B cell (primary cell): ENCODE results near the gene CTDSPL. TPM values are rescaled to one million over a fixed set of nuclear protein-coding genes. Genes with fewer than 3 reads are reported as not detected.

Experiments used
- ATAC-seq: fragments of 200-7000 bp; cut with Tn5 transposase; one replicate; pipeline ENCODE4 v1.10.0; 2021; ENCODE audit warnings: low read depth, mild to moderate bottlenecking, moderate number of reproducible peaks, moderate library complexity
- CTCF ChIA-PET: fragments of 350-600 bp; sonication (Branson Sonifier 250); formaldehyde crosslinking; loops from one replicate; lab custom pipeline; 2021; ENCODE audit warnings: antibody characterized with exemption, inconsistent platforms; lab: Charles Lee
- POLR2A ChIA-PET: fragments of 350-600 bp; sonication (Branson Sonifier 250); formaldehyde crosslinking; loops from one replicate; lab custom pipeline; 2021; ENCODE audit warnings: antibody characterized with exemption; lab: Charles Lee
- DNase-seq: peaks from one replicate; pipeline ENCODE4 v3.0.0; 2013
- H2AFZ ChIP-seq: 2 replicates; pipeline ENCODE4 v1.6.1; 2012; ENCODE audit warnings: mild to moderate bottlenecking, low read depth, low read length; ENCODE audit not compliant: insufficient read depth, poor library complexity, severe bottlenecking
- H3K27ac ChIP-seq, 2 donors: 1 replicate in 1 of 2; 2 replicates in 1 of 2; pipeline ENCODE4 v1.5.1; 2012 to 2013; ENCODE audit warnings: low read length in 2 of 2, mild to moderate bottlenecking in 2 of 2, moderate library complexity in 1 of 2
- H3K27me3 ChIP-seq, 4 experiments: fragments of 200-600 bp in 1 of 4; sonication (generic) in 1 of 4; replicated peaks in 1 of 4; 1 replicate in 2 of 4; 2 replicates in 2 of 4; pipeline versions ENCODE4 v1.6.1 to v1.7.0; 2013 to 2016; ENCODE audit warnings: low read length in 3 of 4, mild to moderate bottlenecking in 2 of 4, mixed read lengths in 1 of 4, moderate library complexity in 1 of 4; ENCODE audit not compliant: insufficient read depth in 4 of 4, control insufficient read depth in 3 of 4; ENCODE audit errors: control extremely low read depth in 1 of 4
- H3K36me3 ChIP-seq, 2 experiments: replicated peaks in 1 of 2; 1 replicate in 1 of 2; 2 replicates in 1 of 2; pipeline versions ENCODE4 v1.6.1 to v1.7.1; 2013; ENCODE audit warnings: low read length in 1 of 2; ENCODE audit not compliant: insufficient read depth in 2 of 2, control insufficient read depth in 1 of 2; ENCODE audit errors: control extremely low read depth in 1 of 2, extremely low read depth in 1 of 2
- H3K4me1 ChIP-seq, 2 donors: fragments of 200-600 bp in 1 of 2; sonication (generic) in 1 of 2; 1 replicate in 1 of 2; 2 replicates in 1 of 2; pipeline versions ENCODE4 v1.5.1 to v1.6.1; 2013 to 2017; ENCODE audit warnings: low read length in 2 of 2; ENCODE audit not compliant: control insufficient read depth in 2 of 2, insufficient read depth in 2 of 2
- H3K4me2 ChIP-seq: replicated peaks from 2 replicates; pipeline ENCODE3; 2012; ENCODE audit warnings: mild to moderate bottlenecking, low read depth, low read length; ENCODE audit not compliant: poor library complexity, severe bottlenecking
- H3K4me3 ChIP-seq, 5 experiments: fragments of 200-600 bp in 1 of 5; sonication (generic) in 1 of 5; 1 replicate in 3 of 5; 2 replicates in 2 of 5; pipeline versions ENCODE4 v1.5.1 to v1.7.0; 2011 to 2016; ENCODE audit warnings: low read length in 4 of 5, mild to moderate bottlenecking in 4 of 5, low read depth in 2 of 5, control low read depth in 1 of 5, moderate library complexity in 1 of 5; ENCODE audit not compliant: insufficient read depth in 1 of 5; ENCODE audit errors: control extremely low read depth in 1 of 5, extremely low read depth in 1 of 5
- H3K79me2 ChIP-seq: fragments of 200-600 bp; sonication (generic); one replicate; pipeline ENCODE4 v1.6.0; 2016; ENCODE audit warnings: low read length; ENCODE audit not compliant: control insufficient read depth, insufficient read depth
- H3K9ac ChIP-seq: fragments of 200-600 bp; sonication (generic); 2 replicates; pipeline ENCODE4 v1.6.1; 2017; ENCODE audit warnings: mild to moderate bottlenecking, low read length, moderate library complexity
- H3K9me3 ChIP-seq, 3 donors: one replicate each; pipeline versions ENCODE4 v1.6.1 to v1.7.1; 2013; ENCODE audit warnings: low read length in 2 of 3; ENCODE audit not compliant: control insufficient read depth in 2 of 3, insufficient read depth in 1 of 3; ENCODE audit errors: control extremely low read depth in 1 of 3
- H4K20me1 ChIP-seq: 2 replicates; pipeline ENCODE4 v1.6.0; 2012; ENCODE audit warnings: mild to moderate bottlenecking, low read length; ENCODE audit not compliant: insufficient read depth, control insufficient read depth, poor library complexity, severe bottlenecking
- H3K27ac Mint-ChIP-seq: one replicate; pipeline ENCODE4 v1.8.0; 2021; ENCODE audit warnings: mixed read lengths
- H3K27me3 Mint-ChIP-seq: one replicate; pipeline ENCODE4 v1.8.0; 2021; ENCODE audit warnings: mixed read lengths
- H3K4me1 Mint-ChIP-seq: one replicate; pipeline ENCODE4 v1.8.0; 2021; ENCODE audit warnings: mixed read lengths
- H3K4me3 Mint-ChIP-seq: one replicate; pipeline ENCODE4 v1.8.0; 2021; ENCODE audit warnings: mixed read lengths
- H3K9me3 Mint-ChIP-seq: one replicate; pipeline ENCODE4 v1.8.0; 2022; ENCODE audit warnings: mixed read lengths; ENCODE audit not compliant: insufficient read depth
- CTCF ChIP-seq: fragments of 200-600 bp; IDR thresholded peaks from one replicate; pipeline ENCODE4 v1.8.0; 2022; ENCODE audit warnings: antibody characterized with exemption, mild to moderate bottlenecking
- EZH2 ChIP-seq: IDR thresholded peaks from 2 replicates; pipeline ENCODE4 v1.6.1; 2012; ENCODE audit warnings: borderline replicate concordance, low read depth, mild to moderate bottlenecking, moderate library complexity, low read length; ENCODE audit not compliant: insufficient read depth, poor library complexity, severe bottlenecking
- WGBS: methylation state at CpG from one replicate; pipeline ENCODE4 v1.1.5; 2013; ENCODE audit warnings: missing lambda C conversion rate; ENCODE audit not compliant: insufficient coverage; 5-methylcytosine and 5-hydroxymethylcytosine counted together
- intact Hi-C: fragments of 100-400 bp; cut with micrococcal nuclease; formaldehyde crosslinking; loops from one replicate; pipeline ENCODE4 v1.10.0; 2022
- polyA plus RNA-seq: library from polyadenylated mRNA; depleted of rRNA; stranded (reverse); fragments of >200 nt; gene quantifications from 2 replicates; pipeline ENCODE4 v1.2.3, GENCODE V29; 2012
- total RNA-seq, 2 donors: library from RNA; stranded (reverse); fragments of 120-200 nt in 1 of 2; gene quantifications; 1 replicate in 1 of 2; 2 replicates in 1 of 2; pipeline versions ENCODE4 v1.2.3 to v1.2.4, GENCODE V29; 2013 to 2022

CTDSPL gene
- total and polyA plus RNA-seq, 2 donors (not counting 1 experiment from before 2014, with no cell fraction given): not detected

GRCh38 chr3:37938011-37938410 is 76.3 kb downstream of the CTDSPL start:
- Histone ChIP-seq H3K4me1 (no peaks in the 10 kb centered on the region), H3K79me2 (no peaks in the 10 kb centered on the region), H3K4me3 (no peak overlapping the region), H3K27ac (no peak overlapping the region), H3K9ac (no peak overlapping the region), H3K36me3 (no peaks in the 10 kb centered on the region), H3K4me2 (no peak overlapping the region), H2AFZ (no peak overlapping the region), H3K9me3 (no peaks in the 10 kb centered on the region), H3K27me3 (peaks cover 0 to 6% (median 0%) of the 10 kb centered on the region in 4 experiments), H4K20me1 (no peaks in the 10 kb centered on the region)
- CTCF ChIA-PET: no interaction called here
- no CpG with 5 or more reads among the region's 2 CpGs for WGBS
- TF ChIP-seq CTCF (no peak), EZH2 (no peak)
- Mint-ChIP-seq H3K27ac (no peak overlapping the region), H3K4me3 (no peak overlapping the region), H3K27me3 (peaks cover 15% of the 10 kb centered on the region), H3K9me3 (no peaks in the 10 kb centered on the region), H3K4me1 (no peaks in the 10 kb centered on the region)
- intact Hi-C loops: no loop called here
- no peak for ATAC-seq
- DNase-seq: no peak
- POLR2A ChIA-PET: no interaction called here

- Histone ChIP-seq H3K9ac (no peak overlapping the region), H3K9me3 (no peaks in the 10 kb centered on the region), H3K4me3 (no peak overlapping the region), H3K27me3 (peaks cover 0 to 6% (median 0%) of the 10 kb centered on the region in 4 experiments), H2AFZ (no peak overlapping the region), H4K20me1 (no peaks in the 10 kb centered on the region), H3K36me3 (no peaks in the 10 kb centered on the region), H3K27ac (no peak overlapping the region), H3K4me1 (no peaks in the 10 kb centered on the region), H3K79me2 (no peaks in the 10 kb centered on the region), H3K4me2 (no peak overlapping the region)
- CTCF ChIA-PET: no interaction called here
- intact Hi-C loops: no loop called here
- DNase-seq: no peak
- POLR2A ChIA-PET: no interaction called here
- Mint-ChIP-seq H3K9me3 (no peaks in the 10 kb centered on the region), H3K27me3 (peaks cover 11% of the 10 kb centered on the region), H3K4me1 (no peaks in the 10 kb centered on the region), H3K4me3 (no peak overlapping the region), H3K27ac (no peak overlapping the region)
- WGBS: 93% methylated on average over 3 of the region's 4 CpGs
- no peak for TF ChIP-seq EZH2
- TF ChIP-seq CTCF: no peak
- ATAC-seq: no peak
These were observed 78.7 kb downstream of the CTDSPL start for GRCh38 chr3:37940242-37940908.
